H1 (cell line): Measurements from ENCODE around the gene SLC12A8. TPM values are rescaled to one million over a fixed set of nuclear protein-coding genes. Genes with fewer than 3 reads are reported as not detected.

Experiments used
- CBX5 ChIP-seq: fragments of 300-800, 300-1000 bp; sonication (generic); IDR thresholded peaks from 2 replicates; pipeline ENCODE4 v1.7.1; 2016; ENCODE audit warnings: antibody characterized with exemption, low read length, low read depth
- GABPA ChIP-seq: IDR thresholded peaks from 2 replicates; pipeline ENCODE4 v1.6.1; 2011; ENCODE audit warnings: mild to moderate bottlenecking, low read length, moderate library complexity, borderline replicate concordance; ENCODE audit not compliant: insufficient read depth
- JUND ChIP-seq: IDR thresholded peaks from 2 replicates; pipeline ENCODE4 v1.6.1; 2011; ENCODE audit warnings: mild to moderate bottlenecking, improper control_type of control experiment, low read length
- KDM5A ChIP-seq: fragments of 200-600 bp; IDR thresholded peaks from 2 replicates; pipeline ENCODE4 v1.7.1; 2012; ENCODE audit warnings: mild to moderate bottlenecking, low read length, inconsistent platforms, mixed read lengths
- MAFK ChIP-seq: IDR thresholded peaks from 2 replicates; pipeline ENCODE4 v1.6.1; 2012; ENCODE audit warnings: low read depth, mild to moderate bottlenecking, improper control_type of control experiment, low read length
- NANOG ChIP-seq: IDR thresholded peaks from 2 replicates; pipeline ENCODE4 v1.6.1; 2011; ENCODE audit warnings: low read length, low read depth, mild to moderate bottlenecking, inconsistent platforms; ENCODE audit not compliant: insufficient read depth, poor library complexity, severe bottlenecking
- PHF8 ChIP-seq: fragments of 200-600 bp; sonication (generic); conservative IDR thresholded peaks from 2 replicates; pipeline ENCODE4 v1.7.1; 2012; ENCODE audit warnings: low read depth, mild to moderate bottlenecking, inconsistent platforms, low read length, moderate library complexity
- SIN3A ChIP-seq, 2 experiments: IDR thresholded peaks in 1 of 2; conservative IDR thresholded peaks in 1 of 2; 2 replicates each; pipeline ENCODE4 v1.6.1; 2011 to 2012; ENCODE audit warnings: low read length in 2 of 2, improper control_type of control experiment in 1 of 2, low read depth in 1 of 2, mild to moderate bottlenecking in 1 of 2
- polyA plus RNA-seq, 7 experiments: library from polyadenylated mRNA; depleted of rRNA in 3 of 7; stranded (reverse) in 5 of 7; unstranded in 2 of 7; fragments of >200 nt in 5 of 7; fragments of 200-250 nt in 2 of 7; gene quantifications; 1 replicate in 5 of 7; 2 replicates in 1 of 7; 4 replicates in 1 of 7; pipeline versions ENCODE4 v1.2.1 to v1.2.3, GENCODE V29; 2011 to 2013; ENCODE audit warnings: missing spikeins in 2 of 7, mixed read lengths in 2 of 7
- total RNA-seq: library from RNA; stranded (reverse); fragmentation: NEBNext Ultra II Directional; extraction: Animal tissue kit (Norgen Biotek cat#: 25700); gene quantifications from 2 replicates; pipeline ENCODE4 v1.2.1, GENCODE V29; 2021
- TF ChIP-seq, protein P1 (sequence below): fragments of 300-600 bp; sonication (generic); IDR thresholded peaks from 2 replicates; pipeline ENCODE4 v1.7.1; 2012; ENCODE audit warnings: low read length, moderate library complexity, mild to moderate bottlenecking, inconsistent platforms; ENCODE audit not compliant: insufficient replicate concordance

SLC12A8 gene
- total and polyA plus RNA-seq, 2 of the 8 experiments (the other 6 are each of a cell fraction or from before 2014, with no cell fraction given), result 13.7 to 14.4 TPM

DNA sequence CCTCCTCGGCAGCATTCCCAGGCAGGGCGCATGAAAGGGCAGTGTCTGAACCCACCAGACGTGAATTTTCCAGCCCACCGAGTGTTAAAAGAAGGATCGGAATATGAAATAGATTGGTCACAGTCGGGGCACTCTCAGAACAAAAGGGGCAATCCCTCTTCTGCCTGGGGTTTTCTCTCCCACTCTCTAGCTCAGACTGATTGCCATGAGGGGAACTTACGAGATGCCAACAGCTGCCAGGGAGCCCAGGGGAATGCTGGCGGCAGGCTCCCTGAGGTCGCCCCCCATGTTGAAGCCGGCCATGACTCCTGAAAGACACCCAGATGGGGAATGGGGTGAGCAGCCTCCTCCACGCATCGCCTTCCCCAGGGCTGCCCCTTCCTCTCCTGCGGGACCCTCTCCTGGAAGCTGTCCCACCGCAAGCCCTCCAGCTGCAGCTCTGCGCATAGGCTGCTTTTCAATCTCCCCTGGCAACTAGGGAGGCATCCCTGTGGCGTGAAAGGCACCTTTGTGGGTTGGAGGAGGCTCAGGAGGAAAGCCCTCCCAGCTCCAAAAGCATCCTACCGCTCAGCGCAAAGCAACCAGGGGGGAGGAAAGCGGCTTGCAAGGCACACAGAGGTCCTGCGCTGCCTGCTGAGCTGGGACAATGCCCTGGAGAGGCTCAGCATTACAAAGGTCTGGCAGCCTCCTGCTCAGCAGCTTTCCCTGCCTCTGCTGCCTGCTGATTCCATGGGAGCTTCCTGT is 92.0 kb downstream of the SLC12A8 start (continued):
- TF ChIP-seq, protein P1, sequence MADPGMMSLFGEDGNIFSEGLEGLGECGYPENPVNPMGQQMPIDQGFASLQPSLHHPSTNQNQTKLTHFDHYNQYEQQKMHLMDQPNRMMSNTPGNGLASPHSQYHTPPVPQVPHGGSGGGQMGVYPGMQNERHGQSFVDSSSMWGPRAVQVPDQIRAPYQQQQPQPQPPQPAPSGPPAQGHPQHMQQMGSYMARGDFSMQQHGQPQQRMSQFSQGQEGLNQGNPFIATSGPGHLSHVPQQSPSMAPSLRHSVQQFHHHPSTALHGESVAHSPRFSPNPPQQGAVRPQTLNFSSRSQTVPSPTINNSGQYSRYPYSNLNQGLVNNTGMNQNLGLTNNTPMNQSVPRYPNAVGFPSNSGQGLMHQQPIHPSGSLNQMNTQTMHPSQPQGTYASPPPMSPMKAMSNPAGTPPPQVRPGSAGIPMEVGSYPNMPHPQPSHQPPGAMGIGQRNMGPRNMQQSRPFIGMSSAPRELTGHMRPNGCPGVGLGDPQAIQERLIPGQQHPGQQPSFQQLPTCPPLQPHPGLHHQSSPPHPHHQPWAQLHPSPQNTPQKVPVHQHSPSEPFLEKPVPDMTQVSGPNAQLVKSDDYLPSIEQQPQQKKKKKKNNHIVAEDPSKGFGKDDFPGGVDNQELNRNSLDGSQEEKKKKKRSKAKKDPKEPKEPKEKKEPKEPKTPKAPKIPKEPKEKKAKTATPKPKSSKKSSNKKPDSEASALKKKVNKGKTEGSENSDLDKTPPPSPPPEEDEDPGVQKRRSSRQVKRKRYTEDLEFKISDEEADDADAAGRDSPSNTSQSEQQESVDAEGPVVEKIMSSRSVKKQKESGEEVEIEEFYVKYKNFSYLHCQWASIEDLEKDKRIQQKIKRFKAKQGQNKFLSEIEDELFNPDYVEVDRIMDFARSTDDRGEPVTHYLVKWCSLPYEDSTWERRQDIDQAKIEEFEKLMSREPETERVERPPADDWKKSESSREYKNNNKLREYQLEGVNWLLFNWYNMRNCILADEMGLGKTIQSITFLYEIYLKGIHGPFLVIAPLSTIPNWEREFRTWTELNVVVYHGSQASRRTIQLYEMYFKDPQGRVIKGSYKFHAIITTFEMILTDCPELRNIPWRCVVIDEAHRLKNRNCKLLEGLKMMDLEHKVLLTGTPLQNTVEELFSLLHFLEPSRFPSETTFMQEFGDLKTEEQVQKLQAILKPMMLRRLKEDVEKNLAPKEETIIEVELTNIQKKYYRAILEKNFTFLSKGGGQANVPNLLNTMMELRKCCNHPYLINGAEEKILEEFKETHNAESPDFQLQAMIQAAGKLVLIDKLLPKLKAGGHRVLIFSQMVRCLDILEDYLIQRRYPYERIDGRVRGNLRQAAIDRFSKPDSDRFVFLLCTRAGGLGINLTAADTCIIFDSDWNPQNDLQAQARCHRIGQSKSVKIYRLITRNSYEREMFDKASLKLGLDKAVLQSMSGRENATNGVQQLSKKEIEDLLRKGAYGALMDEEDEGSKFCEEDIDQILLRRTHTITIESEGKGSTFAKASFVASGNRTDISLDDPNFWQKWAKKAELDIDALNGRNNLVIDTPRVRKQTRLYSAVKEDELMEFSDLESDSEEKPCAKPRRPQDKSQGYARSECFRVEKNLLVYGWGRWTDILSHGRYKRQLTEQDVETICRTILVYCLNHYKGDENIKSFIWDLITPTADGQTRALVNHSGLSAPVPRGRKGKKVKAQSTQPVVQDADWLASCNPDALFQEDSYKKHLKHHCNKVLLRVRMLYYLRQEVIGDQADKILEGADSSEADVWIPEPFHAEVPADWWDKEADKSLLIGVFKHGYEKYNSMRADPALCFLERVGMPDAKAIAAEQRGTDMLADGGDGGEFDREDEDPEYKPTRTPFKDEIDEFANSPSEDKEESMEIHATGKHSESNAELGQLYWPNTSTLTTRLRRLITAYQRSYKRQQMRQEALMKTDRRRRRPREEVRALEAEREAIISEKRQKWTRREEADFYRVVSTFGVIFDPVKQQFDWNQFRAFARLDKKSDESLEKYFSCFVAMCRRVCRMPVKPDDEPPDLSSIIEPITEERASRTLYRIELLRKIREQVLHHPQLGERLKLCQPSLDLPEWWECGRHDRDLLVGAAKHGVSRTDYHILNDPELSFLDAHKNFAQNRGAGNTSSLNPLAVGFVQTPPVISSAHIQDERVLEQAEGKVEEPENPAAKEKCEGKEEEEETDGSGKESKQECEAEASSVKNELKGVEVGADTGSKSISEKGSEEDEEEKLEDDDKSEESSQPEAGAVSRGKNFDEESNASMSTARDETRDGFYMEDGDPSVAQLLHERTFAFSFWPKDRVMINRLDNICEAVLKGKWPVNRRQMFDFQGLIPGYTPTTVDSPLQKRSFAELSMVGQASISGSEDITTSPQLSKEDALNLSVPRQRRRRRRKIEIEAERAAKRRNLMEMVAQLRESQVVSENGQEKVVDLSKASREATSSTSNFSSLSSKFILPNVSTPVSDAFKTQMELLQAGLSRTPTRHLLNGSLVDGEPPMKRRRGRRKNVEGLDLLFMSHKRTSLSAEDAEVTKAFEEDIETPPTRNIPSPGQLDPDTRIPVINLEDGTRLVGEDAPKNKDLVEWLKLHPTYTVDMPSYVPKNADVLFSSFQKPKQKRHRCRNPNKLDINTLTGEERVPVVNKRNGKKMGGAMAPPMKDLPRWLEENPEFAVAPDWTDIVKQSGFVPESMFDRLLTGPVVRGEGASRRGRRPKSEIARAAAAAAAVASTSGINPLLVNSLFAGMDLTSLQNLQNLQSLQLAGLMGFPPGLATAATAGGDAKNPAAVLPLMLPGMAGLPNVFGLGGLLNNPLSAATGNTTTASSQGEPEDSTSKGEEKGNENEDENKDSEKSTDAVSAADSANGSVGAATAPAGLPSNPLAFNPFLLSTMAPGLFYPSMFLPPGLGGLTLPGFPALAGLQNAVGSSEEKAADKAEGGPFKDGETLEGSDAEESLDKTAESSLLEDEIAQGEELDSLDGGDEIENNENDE, result no peak
- TF ChIP-seq SIN3A (conservative IDR thresholded peaks at IDR 0.05 in 1 of 2, IDR thresholded peaks at IDR 0.05 in 1 of 2; ENCODE audit: low read depth in 1 of 2, low read length in 2 of 2) (peak in 1 of 2 experiments; percentile 52; a peak in 1 of 4 replicates), JUND (peak; percentile 56; the same call in 1 of the 2 replicates), PHF8 (no peak), MAFK (no peak), GABPA (no peak), NANOG (peak; percentile 67), KDM5A (no peak), CBX5 (no peak)
